Lower leg skin (tissue), 3 donors: Measurements from ENCODE around the gene PA2G4.

Experiments used
- CTCF ChIP-seq, 3 donors: fragments of 450-650 bp; IDR thresholded peaks; one replicate each; pipeline ENCODE4 v1.5.1; 2016; ENCODE audit warnings: antibody characterized with exemption in 3 of 3, mild to moderate bottlenecking in 3 of 3, moderate library complexity in 2 of 3
- POLR2A ChIP-seq, 2 donors: fragments of 450-650 bp; IDR thresholded peaks; one replicate each; pipeline ENCODE4 v1.6.1; 2016 to 2017; ENCODE audit warnings: antibody characterized with exemption in 2 of 2, mild to moderate bottlenecking in 1 of 2, moderate library complexity in 1 of 2

GRCh38 chr12:56129206-56129941 is 25.0 kb downstream of the PA2G4 start:
- no peak for TF ChIP-seq CTCF (IDR thresholded peaks at IDR 0.05)
- TF ChIP-seq POLR2A (IDR thresholded peaks at IDR 0.05), result no peak
